CMK (cell line): ENCODE data around the gene IGFBP5.
A peak's percentile ranks its signal among the peaks of the same experiment; 100 is the strongest.

Source experiments
- DNase-seq: peaks from one replicate; pipeline ENCODE4 v3.0.0-alpha.2; 2010; ENCODE audit warnings: low read depth

IGFBP5 gene

DNA sequence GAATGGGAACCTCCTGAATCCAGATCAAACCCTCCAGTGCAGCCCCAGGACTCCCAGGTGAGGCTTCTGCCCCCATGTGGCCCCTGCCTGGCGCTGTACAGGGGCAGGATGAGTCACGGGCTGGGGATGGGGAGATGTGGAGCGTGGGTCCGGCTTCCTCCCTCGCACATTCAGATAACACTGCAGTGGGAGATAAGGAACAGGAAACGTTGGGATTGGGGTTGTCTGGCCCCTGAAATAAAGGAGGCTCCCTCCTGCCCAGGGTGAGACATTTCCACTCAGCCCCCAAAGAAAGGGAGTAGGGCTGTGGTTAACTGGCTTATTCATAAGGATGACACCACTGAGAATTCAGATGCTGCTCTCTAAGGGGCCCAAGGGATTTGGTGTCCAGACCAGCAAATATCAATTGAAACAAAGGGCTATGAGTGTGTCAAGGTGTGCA, 30.7 kb downstream of the IGFBP5 start:
- peak; percentile 54 for DNase-seq

DNA sequence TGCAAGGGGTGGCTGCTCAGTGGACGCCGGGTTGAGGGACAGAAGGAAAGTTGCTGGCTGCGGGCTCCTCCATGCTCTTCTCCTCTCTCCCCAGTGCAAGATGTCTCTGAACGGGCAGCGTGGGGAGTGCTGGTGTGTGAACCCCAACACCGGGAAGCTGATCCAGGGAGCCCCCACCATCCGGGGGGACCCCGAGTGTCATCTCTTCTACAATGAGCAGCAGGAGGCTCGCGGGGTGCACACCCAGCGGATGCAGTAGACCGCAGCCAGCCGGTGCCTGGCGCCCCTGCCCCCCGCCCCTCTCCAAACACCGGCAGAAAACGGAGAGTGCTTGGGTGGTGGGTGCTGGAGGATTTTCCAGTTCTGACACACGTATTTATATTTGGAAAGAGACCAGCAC, 31.5 kb downstream of the IGFBP5 start:
- DNase-seq = no peak

DNA sequence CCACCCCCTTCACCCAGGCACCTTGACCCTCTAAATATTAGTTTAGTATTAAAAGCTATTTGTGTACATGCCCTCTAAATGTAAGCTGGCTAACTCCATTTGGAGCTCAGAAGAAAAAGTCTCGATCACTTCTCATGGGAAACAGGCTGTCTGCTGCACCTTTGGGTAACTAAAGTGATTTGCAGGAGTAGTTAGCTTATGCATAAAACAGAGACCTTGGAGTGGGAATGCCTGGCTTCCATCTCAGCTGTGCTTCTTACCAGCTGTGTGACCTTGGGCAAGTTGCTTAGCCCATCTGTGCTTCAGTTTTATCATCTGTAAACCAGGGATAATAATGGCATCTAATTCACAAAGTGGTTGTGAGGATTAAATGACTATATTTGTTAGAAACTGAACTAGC, 32.2 kb downstream of the IGFBP5 start:
- DNase-seq = no peak

DNA sequence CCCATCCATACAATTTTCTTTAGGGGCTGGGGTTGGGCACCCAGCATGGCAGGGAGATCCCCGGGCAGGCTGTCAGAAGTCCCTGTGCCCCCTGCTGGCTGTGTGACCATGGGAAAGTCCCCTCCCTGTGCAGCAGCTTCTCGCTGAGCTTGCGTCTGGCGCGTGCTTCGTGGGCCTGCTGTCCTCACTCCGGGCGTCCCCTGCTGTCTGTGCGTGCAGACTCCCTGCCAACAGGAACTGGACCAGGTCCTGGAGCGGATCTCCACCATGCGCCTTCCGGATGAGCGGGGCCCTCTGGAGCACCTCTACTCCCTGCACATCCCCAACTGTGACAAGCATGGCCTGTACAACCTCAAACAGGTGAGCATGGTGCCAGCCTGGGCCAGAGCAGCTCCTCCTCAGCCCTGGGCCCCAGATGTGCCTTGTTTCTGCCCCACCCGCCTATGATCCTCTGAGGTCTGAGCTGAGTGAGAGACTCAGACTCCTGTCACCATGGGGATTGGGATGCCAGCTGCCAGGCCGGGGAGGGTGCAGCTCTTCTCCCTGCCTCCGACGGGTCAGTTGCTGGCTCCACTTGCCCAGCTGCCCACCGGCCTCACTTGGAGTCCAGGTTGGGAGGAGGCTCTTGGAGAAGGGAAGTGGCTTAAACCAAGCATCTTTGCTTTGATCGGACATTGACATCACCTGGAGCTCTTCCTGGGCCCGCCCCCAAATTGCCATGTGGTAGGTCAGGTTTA, 33.5 kb downstream of the IGFBP5 start:
- no peak for DNase-seq

DNA sequence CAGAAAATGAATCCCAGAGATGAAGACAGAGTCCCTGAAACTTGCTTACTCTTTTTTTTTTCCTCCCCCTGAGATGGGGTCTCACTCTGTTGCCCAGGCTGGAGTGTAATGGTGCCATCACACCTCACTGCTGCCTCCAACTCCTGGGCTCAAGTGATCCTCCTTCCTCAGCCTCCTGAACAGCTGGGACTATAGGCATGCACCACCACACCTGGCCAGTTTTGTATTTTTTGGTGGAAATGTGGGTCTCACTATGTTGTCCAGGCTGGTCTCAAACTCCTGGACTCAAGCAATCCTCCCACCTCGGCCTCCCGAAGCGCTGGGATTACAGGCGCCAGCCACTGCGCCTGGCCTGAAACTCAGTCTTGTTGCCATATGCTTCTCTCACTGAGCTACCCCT, 34.3 kb downstream of the IGFBP5 start:
- no peak for DNase-seq

DNA sequence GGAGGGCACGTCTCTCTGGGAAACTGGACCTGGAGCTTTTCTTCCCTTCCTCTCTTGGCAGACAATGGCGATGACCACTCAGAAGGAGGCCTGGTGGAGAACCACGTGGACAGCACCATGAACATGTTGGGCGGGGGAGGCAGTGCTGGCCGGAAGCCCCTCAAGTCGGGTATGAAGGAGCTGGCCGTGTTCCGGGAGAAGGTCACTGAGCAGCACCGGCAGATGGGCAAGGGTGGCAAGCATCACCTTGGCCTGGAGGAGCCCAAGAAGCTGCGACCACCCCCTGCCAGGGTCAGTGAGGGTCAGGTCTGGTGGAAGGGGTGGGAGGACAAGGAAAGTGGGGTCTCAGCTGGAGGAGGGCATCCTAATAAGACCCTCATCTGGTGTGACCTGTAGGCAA, 34.9 kb downstream of the IGFBP5 start:
- DNase-seq = no peak

DNA sequence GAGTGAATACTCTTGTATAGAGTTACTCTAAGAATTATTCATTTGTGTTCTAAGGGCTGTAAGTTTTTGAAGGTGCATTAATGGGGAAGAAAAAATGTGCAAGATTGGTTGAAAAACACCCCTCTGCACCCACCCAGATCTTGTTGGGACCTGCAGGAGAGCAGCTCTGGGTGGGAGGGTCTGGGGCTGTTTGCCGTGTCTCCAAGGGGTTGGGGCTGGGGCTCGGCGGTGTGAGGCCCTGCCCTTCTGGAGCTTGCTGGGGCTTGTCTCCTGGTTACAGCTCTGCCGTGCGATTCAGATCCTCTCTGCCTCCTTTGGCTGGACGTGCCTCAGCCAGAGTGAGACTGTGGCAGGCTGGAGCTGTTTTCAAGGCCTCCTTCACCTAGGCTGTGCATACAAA, 36.1 kb downstream of the IGFBP5 start:
- DNase-seq = no peak

DNA sequence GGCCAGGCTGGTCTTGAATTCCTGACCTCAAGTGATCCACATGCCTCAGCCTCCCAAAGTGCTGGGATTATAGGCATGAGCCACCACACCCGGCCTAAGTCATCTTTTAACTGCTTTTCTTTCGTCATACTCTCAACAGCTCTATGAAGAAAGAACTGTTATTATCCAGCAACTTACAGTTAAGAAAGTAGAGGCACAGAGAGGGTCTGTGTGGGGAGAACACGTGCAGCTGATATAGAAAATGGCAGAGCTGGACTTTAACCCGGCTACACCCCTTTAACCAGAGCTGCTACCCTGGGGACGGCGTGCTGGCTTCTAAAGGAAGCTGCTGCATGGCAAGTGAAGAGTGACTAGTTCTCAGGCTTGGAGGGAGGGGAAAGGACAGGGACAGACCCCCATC, 36.6 kb downstream of the IGFBP5 start:
- DNase-seq = no peak

DNA sequence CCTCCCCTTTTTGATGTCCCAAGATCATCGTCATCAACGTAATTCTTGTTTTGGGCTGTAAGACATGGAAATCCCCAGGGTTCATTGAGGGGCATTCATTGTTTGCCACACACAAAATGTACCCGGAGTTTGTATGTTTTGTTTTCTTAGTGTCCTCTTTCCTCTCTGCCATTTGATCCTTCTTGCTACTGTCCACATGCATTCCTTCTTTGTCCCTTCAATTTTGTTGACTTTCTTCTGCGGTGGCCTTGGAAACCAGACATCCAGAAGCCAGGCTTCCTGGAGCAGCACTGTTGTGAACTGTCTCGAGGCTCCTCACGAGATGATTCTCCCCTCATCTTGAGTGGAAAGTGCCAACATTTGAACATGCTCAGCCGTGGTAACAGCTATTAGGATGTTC, 37.4 kb downstream of the IGFBP5 start:
- DNase-seq = no peak

DNA sequence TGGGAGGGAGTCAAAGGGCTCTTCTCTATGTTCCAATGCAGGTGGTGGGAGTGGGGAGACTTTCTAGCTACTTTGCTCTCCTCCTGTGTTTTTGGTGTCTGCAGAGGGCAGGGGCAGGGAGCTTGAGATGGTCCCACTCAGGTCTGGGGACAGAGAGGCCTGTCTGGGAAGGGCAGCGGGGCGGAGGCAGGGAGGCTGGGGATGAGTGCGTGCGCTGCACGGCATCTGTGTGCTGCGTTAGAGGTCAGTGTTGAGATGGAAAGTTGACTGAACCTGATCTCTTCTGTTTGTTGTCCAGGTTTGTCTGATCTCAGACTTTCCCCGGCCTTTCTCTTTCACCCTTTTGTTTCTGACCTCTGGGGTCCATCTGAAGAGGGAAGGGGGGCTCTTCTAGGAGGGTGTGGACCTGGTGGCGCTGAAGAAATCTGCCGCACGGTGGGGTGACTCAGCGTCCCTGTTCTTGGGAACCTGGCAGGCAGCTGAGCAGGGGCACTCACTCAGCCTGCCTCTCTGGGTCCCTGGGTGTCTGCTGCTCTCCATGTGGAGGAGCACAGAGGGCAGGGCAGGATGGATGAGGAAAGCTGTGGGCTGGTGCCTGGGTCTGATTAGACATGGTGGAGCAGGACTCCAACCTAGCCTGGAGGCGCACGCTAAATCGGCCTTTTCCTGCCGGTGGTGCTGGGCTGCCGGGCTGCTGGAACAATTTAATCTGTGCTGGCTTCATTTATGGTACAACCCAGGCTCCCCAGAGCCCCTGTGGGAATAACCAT, 38.1 kb downstream of the IGFBP5 start:
- DNase-seq = no peak

DNA sequence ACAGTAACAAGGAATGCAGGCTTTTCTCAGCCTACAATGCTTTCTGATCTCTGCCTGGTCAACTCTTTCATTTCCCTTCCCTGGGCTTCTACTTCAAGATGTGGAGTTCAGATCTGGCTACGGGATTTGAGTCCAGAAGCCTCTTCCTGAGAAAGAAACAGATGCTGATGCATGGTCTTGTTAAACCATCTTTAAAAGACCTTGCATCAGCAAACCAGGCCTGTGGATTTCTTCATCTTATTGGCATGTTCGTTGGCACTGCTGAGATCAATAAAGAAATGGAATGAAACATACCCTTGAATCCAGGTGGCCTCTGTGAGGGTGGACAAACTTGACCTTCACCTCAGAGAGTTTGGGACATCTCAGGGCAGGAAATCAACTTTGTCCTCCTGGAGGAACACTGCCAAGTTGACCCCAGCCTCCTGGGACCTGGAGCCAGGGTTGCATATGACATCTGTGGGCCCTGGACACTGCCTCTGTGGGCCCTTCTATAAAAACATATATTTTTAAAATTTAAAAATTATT, 40.8 kb downstream of the IGFBP5 start:
- DNase-seq = no peak

DNA sequence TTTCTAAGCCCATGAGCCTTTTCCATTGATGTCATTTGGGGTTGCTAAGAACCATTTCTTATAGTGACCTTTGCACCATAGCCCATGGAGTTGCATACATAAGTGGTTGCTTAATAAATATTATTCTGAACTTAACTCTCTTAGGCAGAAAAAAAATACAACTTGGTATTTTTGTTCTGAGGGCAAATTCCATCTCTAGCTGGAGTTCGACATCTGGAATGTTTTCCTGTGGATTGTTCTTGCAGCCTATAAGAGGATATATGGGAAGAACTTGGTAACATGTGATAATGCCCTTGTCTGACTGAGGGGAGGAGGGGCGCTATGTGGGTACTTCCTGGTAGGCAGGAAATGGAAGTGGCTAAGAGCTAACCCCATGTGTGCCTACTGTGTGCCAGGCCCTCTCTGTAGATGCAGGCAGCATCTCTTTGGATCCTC, 41.4 kb downstream of the IGFBP5 start:
- no peak for DNase-seq

DNA sequence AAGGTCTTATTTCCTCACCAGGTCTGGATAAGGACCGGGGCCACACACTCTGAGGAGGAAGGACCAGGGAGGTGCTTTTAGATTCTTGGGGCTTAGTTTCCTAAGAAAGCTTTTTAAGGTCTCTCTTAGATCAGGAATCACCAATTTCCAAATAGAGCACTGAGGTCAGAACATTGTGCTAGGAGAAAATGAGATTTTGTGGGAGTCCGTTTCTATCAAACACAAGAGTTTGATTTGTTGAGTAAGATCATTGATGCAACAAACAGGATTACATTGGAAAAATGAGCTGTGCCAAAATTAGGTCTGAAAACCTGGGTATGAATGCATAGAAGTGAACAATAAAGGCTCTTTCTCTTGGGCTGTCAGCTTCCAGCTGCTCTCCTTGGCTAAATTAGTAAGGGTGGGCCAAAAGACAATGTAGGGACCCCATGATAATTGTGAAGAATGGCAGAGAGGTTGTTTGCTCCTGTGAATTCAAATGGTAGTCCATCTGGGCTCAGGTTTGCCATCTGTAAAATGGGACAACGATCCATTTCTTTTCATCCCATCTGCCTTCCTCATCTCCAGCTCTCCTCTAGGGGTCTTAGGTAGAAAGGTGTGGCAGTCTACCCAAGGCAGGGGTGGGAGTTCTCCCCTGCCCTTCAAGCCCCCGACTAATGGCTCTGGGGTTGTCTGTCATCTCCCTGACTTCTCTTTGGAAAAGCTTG, 42.1 kb downstream of the IGFBP5 start:
- no peak for DNase-seq

DNA sequence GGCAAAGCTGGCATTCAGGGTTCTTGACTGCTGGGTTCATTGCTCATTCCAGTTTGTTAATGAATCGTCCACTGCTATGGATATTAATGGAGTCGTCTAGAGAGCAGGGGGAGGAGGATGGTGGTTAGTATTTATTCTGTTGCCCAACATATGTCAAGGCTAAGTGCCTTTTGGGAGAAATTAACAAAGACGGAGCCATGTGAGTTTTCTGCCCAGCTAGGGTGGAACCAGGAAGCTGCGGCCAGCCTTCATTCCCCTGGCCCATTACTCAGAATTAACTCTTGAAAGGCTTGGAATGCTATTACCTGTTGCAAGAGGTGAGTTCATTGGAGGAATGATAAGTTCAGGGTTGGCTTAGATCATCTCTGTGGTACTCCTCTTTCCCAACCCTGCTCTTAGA, 42.8 kb downstream of the IGFBP5 start:
- no peak for DNase-seq

DNA sequence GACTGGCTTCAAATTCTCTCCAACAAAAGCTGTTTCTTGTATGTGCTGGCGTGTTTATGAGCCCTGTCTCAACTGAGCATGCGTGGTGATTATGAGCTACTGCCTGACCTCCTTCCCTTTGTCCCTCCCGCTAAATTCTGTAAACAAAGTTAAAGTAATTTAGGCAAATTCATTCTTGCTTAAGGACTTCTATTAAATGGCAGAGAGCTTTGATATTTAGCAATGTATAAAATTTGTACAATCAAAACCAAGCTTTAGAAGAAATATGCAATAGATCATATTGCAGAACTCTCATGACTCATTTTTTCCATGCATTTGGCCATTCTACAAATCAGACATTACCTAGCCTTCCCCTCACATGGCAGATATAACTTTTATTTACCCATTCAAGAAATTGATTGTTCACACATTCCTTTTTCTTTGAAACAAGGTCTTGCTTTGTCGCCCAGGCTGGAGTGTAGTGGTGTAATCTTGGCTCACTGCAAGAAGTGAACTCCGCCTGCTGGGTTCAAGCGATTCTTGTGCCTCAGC, 43.9 kb downstream of the IGFBP5 start:
- no peak for DNase-seq

DNA sequence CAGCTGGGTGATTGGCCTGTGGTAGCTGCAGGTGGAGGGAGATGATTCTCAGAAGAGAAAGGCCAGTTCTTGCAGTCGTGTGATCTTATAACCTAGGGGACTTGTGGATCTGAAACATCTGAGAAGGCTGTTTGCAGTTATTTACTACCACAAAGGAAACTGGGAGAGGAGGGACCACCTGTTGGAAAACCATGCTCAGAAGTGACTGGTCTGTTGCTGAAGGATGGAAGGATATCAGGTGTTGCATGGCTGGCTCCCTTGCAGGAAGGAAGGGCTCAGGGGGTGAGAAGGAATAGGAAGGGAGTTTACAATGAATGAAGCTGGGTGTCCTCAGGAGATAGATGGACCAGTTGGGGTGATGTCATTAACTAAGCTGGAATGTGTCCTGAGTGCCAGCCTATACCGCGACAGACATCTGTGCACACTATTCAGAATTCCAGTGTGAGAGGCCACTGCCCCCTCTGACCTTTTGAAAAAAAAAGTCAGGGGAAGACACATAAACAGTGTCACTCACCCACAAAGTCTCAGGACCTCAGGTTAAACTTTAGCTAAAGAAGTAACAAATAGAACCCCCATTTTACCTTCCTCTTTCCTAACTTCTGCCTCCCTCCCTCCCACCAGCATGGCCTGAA, 44.6 kb downstream of the IGFBP5 start:
- DNase-seq = no peak

DNA sequence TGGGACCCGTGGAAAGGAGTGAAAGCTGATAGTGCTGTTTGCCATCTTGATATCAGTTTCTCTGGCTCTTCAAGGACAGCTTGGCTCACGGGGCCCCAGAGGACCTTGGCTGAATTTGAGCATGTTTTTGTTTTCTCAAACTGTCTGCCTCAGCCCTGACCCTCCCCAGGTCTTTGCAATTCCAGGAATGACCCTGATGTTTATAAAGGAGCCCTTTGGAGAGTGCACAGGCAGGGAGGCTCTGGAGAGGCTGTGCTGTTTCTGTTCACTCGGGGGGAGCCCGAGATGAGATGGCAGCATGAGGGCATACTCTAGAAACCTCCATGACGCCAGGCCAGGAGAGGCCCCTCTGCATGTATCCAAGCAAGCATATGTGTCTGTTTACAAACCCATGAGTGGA, 45.8 kb downstream of the IGFBP5 start:
- DNase-seq = no peak

DNA sequence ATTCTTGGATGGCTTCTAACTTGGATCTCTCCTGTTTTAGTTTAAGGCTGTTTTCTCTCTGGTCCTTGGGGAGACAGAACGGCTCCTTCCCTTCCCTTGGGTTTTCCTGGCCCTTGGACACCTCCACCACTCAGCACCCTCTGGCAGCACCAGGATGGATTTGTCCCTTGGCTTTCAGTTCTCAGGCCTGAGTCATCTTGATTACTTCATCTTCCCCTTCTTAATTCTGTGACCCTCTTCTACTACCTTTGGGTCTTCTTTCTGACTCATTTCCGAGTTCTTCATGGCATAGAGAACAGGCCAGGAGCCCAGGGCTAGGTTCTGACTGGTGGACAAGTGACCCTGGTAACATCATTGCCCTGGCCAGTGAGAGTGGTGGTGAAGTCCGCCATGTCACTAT, 47.2 kb downstream of the IGFBP5 start:
- no peak for DNase-seq

DNA sequence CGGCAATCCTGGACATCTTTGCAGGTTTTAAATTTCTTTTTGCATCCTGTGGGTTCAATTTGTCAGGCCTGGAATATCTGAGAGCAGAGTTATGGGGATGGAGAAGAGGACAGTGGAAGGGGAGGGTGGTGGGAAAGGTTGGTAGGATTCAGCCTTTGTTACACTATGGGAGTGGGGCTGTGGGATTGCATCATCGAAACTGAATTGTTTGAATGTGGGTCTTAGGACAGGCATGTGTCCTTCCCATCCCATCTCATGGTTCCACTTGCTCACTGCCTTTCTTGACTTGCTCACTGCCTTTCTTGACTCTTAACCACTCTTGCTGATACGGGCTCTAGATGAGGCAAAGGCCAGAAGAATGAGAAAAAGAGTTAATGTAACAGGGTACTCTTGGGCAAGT, 49.2 kb downstream of the IGFBP5 start:
- DNase-seq = no peak

DNA sequence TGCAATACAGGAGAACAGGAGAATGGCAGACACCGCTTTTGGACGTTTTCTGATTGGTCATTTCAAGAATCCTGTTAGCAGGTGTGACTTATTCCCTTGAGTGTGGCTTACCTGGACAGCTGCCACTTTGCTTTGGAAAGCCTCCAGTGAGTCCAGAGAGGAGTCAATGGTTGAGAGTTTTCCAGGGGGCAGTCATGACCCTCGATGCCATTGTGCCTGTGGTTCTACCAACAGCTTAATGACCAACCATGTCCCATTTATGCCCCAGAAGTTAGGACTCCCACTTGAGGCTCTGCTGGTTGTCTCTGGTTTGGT, 49.8 kb downstream of the IGFBP5 start:
- DNase-seq = no peak

DNA sequence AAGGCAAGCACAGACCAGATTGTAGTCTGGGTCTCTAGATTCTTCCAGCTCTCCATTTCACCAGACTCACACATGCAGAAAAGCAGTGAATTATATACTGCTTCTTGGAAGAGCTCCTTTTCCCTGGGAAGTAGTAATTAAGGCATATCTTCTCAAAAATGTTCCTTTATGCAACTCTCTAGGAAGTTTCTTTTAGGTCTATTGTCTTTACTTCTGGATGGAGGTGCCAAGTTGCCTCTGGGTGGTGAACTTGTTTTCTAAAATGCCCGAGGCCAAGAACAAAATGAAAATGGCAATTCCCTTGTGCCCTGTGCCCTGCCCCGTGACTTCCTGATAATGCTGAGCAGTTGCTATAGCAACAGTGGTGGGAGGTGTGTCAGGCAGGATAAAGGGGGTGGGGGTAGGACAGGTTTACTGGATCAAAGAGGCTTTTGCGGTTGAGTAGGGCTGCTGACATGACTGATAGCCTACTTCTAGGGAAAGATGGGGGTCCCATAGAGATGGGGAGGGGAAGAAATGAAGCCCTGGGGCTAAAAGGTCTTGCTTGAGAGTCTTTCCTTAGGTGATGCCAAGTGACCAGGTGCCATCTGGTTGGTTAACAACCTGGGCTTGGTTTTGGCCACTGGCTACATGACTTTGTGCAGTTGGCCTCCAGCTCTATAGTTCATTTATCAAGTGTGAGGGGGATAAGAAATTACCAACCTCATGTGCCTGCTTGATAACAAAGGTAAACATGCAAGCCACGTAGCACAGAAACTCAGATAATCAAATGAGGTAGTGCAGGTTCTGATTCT, 50.3 kb downstream of the IGFBP5 start:
- DNase-seq = no peak
